ENCODE measurements around the gene NPSR1. TPM values are rescaled to one million over a fixed set of nuclear protein-coding genes. Genes with fewer than 3 reads are reported as not detected.

NPSR1 gene
- total and polyA plus RNA-seq, 8 donors: not detected

DNA sequence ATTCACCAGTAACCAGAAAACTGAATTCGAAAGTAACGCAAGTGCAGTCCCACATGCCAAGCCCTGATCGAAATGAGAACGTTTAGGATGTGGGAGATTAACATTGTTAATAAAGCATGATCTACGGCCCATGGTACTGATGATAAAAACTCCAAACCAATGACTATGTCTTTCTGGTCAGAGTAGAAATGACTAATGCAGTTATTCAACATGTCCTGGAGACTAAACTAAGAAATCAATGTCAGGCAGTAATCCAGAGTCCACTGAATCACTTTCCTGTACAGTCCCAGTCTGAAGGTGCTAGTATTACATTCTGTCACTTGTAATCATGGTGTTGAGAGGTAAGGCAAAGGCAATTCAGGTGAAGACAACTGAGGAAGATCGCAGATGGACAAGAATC lies 14.4 kb downstream of the NPSR1 start:
- no peak for DNase-seq
- H3K27ac ChIP-seq: no peak overlapping the region
- H3K4me3 ChIP-seq: no peak overlapping the region
- H3K27me3 ChIP-seq: no peaks in the 10 kb centered on the region
- no peaks in the 10 kb centered on the region for H3K4me1 ChIP-seq
- H3K9me3 ChIP-seq: no peaks in the 10 kb centered on the region
- H3K36me3 ChIP-seq: no peaks in the 10 kb centered on the region
- intact Hi-C loops (cut with DNase I; ENCODE audit: low total_unique reads): no loop called here
- 80 to 91% (median 89%) methylated on average over 6 of the region's 6 CpGs for WGBS, 5 donors
- TF ChIP-seq POLR2A (IDR thresholded peaks at IDR 0.05): no peak
- TF ChIP-seq EP300 (IDR thresholded peaks at IDR 0.05): no peak
- no peak for TF ChIP-seq POLR2AphosphoS5 (IDR thresholded peaks at IDR 0.05)
- TF ChIP-seq, protein P1, sequence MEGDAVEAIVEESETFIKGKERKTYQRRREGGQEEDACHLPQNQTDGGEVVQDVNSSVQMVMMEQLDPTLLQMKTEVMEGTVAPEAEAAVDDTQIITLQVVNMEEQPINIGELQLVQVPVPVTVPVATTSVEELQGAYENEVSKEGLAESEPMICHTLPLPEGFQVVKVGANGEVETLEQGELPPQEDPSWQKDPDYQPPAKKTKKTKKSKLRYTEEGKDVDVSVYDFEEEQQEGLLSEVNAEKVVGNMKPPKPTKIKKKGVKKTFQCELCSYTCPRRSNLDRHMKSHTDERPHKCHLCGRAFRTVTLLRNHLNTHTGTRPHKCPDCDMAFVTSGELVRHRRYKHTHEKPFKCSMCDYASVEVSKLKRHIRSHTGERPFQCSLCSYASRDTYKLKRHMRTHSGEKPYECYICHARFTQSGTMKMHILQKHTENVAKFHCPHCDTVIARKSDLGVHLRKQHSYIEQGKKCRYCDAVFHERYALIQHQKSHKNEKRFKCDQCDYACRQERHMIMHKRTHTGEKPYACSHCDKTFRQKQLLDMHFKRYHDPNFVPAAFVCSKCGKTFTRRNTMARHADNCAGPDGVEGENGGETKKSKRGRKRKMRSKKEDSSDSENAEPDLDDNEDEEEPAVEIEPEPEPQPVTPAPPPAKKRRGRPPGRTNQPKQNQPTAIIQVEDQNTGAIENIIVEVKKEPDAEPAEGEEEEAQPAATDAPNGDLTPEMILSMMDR (IDR thresholded peaks at IDR 0.05): no peak

- H3K36me3 ChIP-seq: no peaks in the 10 kb centered on the region
- H3K4me1 ChIP-seq: no peaks in the 10 kb centered on the region
- intact Hi-C loops (cut with DNase I; ENCODE audit: low total_unique reads): no loop called here
- TF ChIP-seq, protein P1 (IDR thresholded peaks at IDR 0.05): no peak
- TF ChIP-seq EP300 (IDR thresholded peaks at IDR 0.05) (no peak), POLR2A (IDR thresholded peaks at IDR 0.05) (no peak), POLR2AphosphoS5 (IDR thresholded peaks at IDR 0.05) (no peak)
- no peaks in the 10 kb centered on the region for H3K27me3 ChIP-seq
- WGBS, 5 donors: 78 to 94% (median 85%) methylated on average over 3 of the region's 3 CpGs
- no peak for DNase-seq
- no peaks in the 10 kb centered on the region for H3K9me3 ChIP-seq
- no peak overlapping the region for H3K27ac ChIP-seq
- H3K4me3 ChIP-seq: no peak overlapping the region
These were observed 15.0 kb downstream of the NPSR1 start for GRCh38 chr7:34673066-34673465.

DNA sequence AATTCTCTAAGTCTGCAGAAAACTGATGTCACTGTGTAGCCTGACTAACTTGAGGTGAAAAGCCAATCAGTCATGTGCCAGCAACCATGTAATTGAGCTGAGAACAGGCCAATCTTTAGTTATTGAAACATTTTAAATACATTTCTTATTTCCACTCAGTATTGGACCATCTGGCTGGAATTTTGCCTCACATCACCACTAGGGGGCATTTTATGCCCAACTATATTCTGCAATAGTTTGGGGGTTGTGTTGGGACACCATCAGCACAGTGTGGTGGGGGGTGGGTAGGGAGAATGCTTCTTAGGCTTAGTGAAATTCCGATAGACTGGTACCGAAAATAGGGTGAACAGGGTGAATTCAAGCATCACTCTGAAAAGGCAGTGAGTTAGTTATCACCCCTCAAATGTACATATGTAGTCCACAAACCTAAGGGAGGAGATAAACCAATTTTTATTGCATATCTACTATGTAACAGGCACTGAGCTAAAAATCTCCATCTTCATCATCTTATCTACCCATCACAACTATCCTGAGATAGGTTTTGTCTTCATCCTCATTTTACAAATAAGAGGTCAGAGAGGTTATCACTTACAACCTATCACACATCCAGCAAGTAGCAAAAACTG lies 17.8 kb downstream of the NPSR1 start:
- no peak overlapping the region for H3K4me3 ChIP-seq
- intact Hi-C loops (cut with DNase I; ENCODE audit: low total_unique reads): no loop called here
- no peaks in the 10 kb centered on the region for H3K4me1 ChIP-seq
- no peaks in the 10 kb centered on the region for H3K36me3 ChIP-seq
- TF ChIP-seq, protein P1 (IDR thresholded peaks at IDR 0.05): peak in 2 of 7 experiments; percentile 35 to 40
- TF ChIP-seq EP300 (IDR thresholded peaks at IDR 0.05) (no peak), POLR2A (IDR thresholded peaks at IDR 0.05) (no peak), POLR2AphosphoS5 (IDR thresholded peaks at IDR 0.05) (no peak)
- no peak overlapping the region for H3K27ac ChIP-seq
- DNase-seq: peak in 1 of 2 donors; percentile 22
- no peaks in the 10 kb centered on the region for H3K27me3 ChIP-seq
- WGBS, 5 donors: 37 to 58% (median 47%) methylated on average over 2 of the region's 2 CpGs
- H3K9me3 ChIP-seq: no peaks in the 10 kb centered on the region

DNA sequence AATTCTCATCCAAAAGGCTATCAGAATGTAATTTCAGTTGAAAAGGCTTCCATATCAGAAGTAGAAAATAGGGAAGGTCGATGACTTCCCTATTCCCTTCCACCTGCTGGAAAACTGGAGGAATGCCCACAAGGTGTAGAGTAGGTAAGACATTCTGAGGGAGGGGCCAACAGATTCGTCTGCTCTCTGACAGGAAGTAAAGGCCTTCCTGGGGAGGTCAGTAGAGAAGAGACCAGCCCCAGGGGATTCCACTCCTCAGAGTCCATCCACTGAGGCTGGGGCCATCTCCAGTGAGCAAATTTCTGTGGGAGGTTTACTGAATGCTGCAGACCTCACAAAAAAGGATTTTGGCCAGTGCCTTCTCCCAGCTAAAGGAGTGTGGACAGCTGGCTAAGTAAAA lies 19.5 kb downstream of the NPSR1 start:
- WGBS, 5 donors: 38 to 55% (median 46%) methylated on average over 2 of the region's 2 CpGs
- no peak overlapping the region for H3K4me3 ChIP-seq
- intact Hi-C loops (cut with DNase I; ENCODE audit: low total_unique reads): no loop called here
- no peaks in the 10 kb centered on the region for H3K36me3 ChIP-seq
- TF ChIP-seq EP300 (IDR thresholded peaks at IDR 0.05): no peak
- no peak for TF ChIP-seq POLR2A (IDR thresholded peaks at IDR 0.05)
- TF ChIP-seq, protein P1 (IDR thresholded peaks at IDR 0.05): no peak
- TF ChIP-seq POLR2AphosphoS5 (IDR thresholded peaks at IDR 0.05): no peak
- H3K4me1 ChIP-seq: no peaks in the 10 kb centered on the region
- no peak overlapping the region for H3K27ac ChIP-seq
- no peaks in the 10 kb centered on the region for H3K9me3 ChIP-seq
- DNase-seq: no peak
- H3K27me3 ChIP-seq: no peaks in the 10 kb centered on the region
